C4-2B (cell line): ENCODE data around the gene SYVN1.

Experiments used
- ZFX ChIP-seq: fragments of 450-650 bp; IDR thresholded peaks from 2 replicates; pipeline ENCODE4 v1.6.1; 2017
- TF ChIP-seq, protein P1 (sequence below): fragments of 450-650 bp; conservative IDR thresholded peaks from 2 replicates; pipeline ENCODE4 v1.5.1; 2017; ENCODE audit warnings: mild to moderate bottlenecking

DNA sequence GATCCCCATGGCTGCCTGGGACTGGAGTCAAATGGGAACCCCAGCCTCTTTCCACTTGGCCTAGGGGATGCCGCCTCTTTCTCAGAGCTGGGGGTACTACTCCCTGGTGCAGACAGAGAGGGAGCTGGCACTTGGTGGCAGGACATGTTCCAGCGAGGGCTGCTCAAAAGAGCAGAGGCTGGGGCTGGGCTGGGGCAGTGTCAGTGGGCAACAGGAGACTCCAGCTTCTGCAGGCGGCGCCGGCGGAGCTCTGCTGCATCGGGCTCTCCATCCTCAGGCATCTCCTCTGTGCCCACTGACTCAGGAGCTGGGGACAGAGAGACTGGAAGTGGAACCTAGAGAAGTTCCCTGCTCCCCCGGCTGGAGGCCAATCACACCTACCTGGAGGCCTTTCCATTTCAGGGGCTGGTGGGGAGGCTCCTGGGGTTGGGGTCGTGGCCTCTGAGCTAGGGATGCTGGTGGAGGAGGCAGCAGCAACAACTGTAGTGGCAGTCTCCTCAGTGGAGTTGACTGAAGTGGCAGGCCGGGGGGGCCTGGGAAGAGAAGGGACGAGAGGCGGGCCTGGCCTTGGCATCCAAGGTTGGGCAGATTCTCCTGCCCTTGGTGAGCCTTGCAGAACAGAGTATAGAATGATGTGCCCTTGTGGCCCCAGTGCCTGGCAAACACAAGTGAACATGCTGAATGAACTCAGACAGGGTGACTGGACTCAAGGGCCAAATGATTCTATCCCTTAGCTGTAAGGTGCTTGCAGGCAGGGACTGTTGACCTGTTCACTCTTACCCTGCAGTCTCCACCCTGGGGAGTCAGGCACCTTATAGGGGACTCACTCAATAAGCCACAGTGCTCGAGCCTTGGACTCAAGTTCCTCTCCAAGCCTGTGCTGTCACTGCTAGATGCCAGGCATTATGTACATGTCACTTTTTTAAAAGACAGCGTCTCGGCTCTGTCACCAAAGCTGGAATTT, 5.9 kb downstream of the SYVN1 start:
- TF ChIP-seq, protein P1, sequence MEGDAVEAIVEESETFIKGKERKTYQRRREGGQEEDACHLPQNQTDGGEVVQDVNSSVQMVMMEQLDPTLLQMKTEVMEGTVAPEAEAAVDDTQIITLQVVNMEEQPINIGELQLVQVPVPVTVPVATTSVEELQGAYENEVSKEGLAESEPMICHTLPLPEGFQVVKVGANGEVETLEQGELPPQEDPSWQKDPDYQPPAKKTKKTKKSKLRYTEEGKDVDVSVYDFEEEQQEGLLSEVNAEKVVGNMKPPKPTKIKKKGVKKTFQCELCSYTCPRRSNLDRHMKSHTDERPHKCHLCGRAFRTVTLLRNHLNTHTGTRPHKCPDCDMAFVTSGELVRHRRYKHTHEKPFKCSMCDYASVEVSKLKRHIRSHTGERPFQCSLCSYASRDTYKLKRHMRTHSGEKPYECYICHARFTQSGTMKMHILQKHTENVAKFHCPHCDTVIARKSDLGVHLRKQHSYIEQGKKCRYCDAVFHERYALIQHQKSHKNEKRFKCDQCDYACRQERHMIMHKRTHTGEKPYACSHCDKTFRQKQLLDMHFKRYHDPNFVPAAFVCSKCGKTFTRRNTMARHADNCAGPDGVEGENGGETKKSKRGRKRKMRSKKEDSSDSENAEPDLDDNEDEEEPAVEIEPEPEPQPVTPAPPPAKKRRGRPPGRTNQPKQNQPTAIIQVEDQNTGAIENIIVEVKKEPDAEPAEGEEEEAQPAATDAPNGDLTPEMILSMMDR: no peak
- TF ChIP-seq ZFX: no peak
